HFF-Myc (cell line): ENCODE data around the gene HINT1.
"Not testable (repeated sequence)": the region's sequence is repeated elsewhere in the genome, so short reads cannot be mapped to it uniquely, and the experiment has no call there.

ENCODE experiments used
- DNase-seq: peaks from one replicate; pipeline ENCODE4 v3.0.0-alpha.2; 2011; ENCODE audit warnings: low read depth; ENCODE audit errors: extremely low read depth
- H3K4me3 ChIP-seq: replicated peaks from 2 replicates; pipeline ENCODE4 v1.5.1; 2011; ENCODE audit warnings: low read depth, mild to moderate bottlenecking, control low read depth, low read length
- CTCF ChIP-seq: IDR thresholded peaks from 2 replicates; pipeline ENCODE4 v1.5.1; 2012; ENCODE audit warnings: mild to moderate bottlenecking, low read depth, low read length, control low read depth; ENCODE audit errors: missing control alignments

Gene HINT1

DNA sequence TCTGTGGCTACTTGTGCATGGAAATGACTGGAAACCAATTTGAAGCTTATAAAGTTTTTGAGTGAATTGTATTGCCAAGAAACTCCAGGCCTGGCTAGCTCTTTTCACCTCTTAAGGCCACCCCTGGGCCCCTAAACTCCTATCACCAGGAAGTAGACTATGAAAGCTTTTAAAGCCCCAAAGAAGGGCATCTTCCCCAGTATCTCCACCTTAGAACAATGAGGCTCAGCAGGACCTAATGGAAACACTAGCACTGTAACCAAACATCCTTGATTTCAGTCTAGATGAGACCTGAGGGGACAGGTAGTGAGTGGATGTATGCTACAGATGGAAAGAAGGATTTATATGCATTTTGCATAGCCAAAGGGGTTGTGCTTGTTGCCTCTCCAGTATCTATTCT, 30.6 kb upstream of the HINT1 start:
- DNase-seq = no peak
- no peak overlapping the region for H3K4me3 ChIP-seq
- TF ChIP-seq CTCF = no peak

- H3K4me3 ChIP-seq = no peak overlapping the region
- no peak for TF ChIP-seq CTCF
- DNase-seq = no peak
These were observed 29.7 kb upstream of the HINT1 start for GRCh38 chr5:131194725-131195124.

GRCh38 chr5:131193897-131194296, 28.8 kb upstream of the HINT1 start:
- DNase-seq, H3K4me3 ChIP-seq: not testable (repeated sequence)

GRCh38 chr5:131193106-131193505, 28.1 kb upstream of the HINT1 start:
- H3K4me3 ChIP-seq = no peak overlapping the region
- no peak for DNase-seq
- TF ChIP-seq CTCF = no peak

- no peak overlapping the region for H3K4me3 ChIP-seq
- TF ChIP-seq CTCF = no peak
- DNase-seq = no peak
These were observed 21.7 kb upstream of the HINT1 start for GRCh38 chr5:131186561-131187256.

- DNase-seq = no peak
- TF ChIP-seq CTCF = no peak
- H3K4me3 ChIP-seq = no peak overlapping the region
These were observed 20.6 kb upstream of the HINT1 start for GRCh38 chr5:131185523-131186104.

- no peak for DNase-seq
- no peak for TF ChIP-seq CTCF
- H3K4me3 ChIP-seq = no peak overlapping the region
These were observed 17.8 kb upstream of the HINT1 start for GRCh38 chr5:131182839-131183238.
